ENCODE data around the gene EML4. TPM values are rescaled to one million over a fixed set of nuclear protein-coding genes. Genes with fewer than 3 reads are reported as not detected.

EML4 gene
- total and polyA plus RNA-seq, 2 donors (not counting 1 experiment from before 2014, with no cell fraction given): 49.4 to 134 TPM

DNA sequence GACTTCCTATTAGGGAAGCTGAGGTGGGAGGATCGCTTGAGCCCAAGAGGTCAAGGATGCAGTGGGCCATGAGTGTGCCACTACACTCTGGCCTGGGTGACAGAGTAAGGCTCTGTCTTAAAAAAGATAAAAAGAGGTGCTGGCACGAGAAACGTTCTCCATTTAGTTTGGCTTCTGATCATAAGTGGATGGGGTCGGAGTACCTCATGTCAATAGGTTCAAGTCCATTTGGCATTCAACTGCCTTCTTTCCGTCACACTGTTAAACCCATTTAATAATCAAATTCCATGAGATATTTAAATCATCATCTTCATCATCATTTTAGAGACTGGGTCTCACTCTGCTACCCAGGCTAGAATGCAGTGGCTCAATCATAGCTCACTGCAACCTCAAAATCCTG, 182.7 kb downstream of the EML4 start:
- Mint-ChIP-seq H3K4me1 (peaks cover 12% of the 10 kb centered on the region), H3K27me3 (no peaks in the 10 kb centered on the region), H3K27ac (no peak overlapping the region), H3K4me3 (no peak overlapping the region), H3K9me3 (ENCODE audit: insufficient read depth) (no peaks in the 10 kb centered on the region)
- Histone ChIP-seq H3K27me3 (replicated peaks in 1 of 4; ENCODE audit: control extremely low read depth in 1 of 4, control insufficient read depth in 3 of 4, insufficient read depth in 4 of 4, low read length in 3 of 4) (no peaks in the 10 kb centered on the region), H4K20me1 (ENCODE audit: control insufficient read depth, insufficient read depth, low read length, poor library complexity, severe bottlenecking) (peaks cover 23% of the 10 kb centered on the region), H3K79me2 (ENCODE audit: control insufficient read depth, insufficient read depth, low read length) (peaks cover 63% of the 10 kb centered on the region), H2AFZ (ENCODE audit: insufficient read depth, low read depth, low read length, poor library complexity, severe bottlenecking) (no peak overlapping the region), H3K4me3 (ENCODE audit: control extremely low read depth in 1 of 5, extremely low read depth in 1 of 5, insufficient read depth in 1 of 5, low read depth in 2 of 5, low read length in 4 of 5) (no peak overlapping the region), H3K9ac (ENCODE audit: low read length) (no peak overlapping the region), H3K9me3 (ENCODE audit: control extremely low read depth in 1 of 3, control insufficient read depth in 2 of 3, insufficient read depth in 1 of 3, low read length in 2 of 3) (no peaks in the 10 kb centered on the region), H3K4me2 (replicated peaks; ENCODE audit: low read depth, low read length, poor library complexity, severe bottlenecking) (no peak overlapping the region), H3K4me1 (ENCODE audit: control insufficient read depth in 2 of 2, insufficient read depth in 2 of 2, low read length in 2 of 2) (no peaks in the 10 kb centered on the region), H3K27ac (ENCODE audit: low read length in 2 of 2) (no peak overlapping the region), H3K36me3 (replicated peaks in 1 of 2; ENCODE audit: control extremely low read depth in 1 of 2, control insufficient read depth in 1 of 2, extremely low read depth in 1 of 2, insufficient read depth in 2 of 2, low read length in 1 of 2) (peaks cover 0 to 33% of the 10 kb centered on the region in 2 experiments)
- WGBS (ENCODE audit: insufficient coverage): 95% methylated on average over 5 of the region's 5 CpGs
- ATAC-seq (ENCODE audit: low read depth) (no peak), DNase-seq (no peak)
- intact Hi-C loops (cut with micrococcal nuclease): no loop called here
- TF ChIP-seq, protein P1, sequence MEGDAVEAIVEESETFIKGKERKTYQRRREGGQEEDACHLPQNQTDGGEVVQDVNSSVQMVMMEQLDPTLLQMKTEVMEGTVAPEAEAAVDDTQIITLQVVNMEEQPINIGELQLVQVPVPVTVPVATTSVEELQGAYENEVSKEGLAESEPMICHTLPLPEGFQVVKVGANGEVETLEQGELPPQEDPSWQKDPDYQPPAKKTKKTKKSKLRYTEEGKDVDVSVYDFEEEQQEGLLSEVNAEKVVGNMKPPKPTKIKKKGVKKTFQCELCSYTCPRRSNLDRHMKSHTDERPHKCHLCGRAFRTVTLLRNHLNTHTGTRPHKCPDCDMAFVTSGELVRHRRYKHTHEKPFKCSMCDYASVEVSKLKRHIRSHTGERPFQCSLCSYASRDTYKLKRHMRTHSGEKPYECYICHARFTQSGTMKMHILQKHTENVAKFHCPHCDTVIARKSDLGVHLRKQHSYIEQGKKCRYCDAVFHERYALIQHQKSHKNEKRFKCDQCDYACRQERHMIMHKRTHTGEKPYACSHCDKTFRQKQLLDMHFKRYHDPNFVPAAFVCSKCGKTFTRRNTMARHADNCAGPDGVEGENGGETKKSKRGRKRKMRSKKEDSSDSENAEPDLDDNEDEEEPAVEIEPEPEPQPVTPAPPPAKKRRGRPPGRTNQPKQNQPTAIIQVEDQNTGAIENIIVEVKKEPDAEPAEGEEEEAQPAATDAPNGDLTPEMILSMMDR (IDR thresholded peaks at IDR 0.05): no peak
- TF ChIP-seq EZH2 (IDR thresholded peaks at IDR 0.05; ENCODE audit: borderline replicate concordance, insufficient read depth, low read depth, low read length, poor library complexity, severe bottlenecking): no peak
- CTCF ChIA-PET: no interaction called here
- POLR2A ChIA-PET: no interaction called here

DNA sequence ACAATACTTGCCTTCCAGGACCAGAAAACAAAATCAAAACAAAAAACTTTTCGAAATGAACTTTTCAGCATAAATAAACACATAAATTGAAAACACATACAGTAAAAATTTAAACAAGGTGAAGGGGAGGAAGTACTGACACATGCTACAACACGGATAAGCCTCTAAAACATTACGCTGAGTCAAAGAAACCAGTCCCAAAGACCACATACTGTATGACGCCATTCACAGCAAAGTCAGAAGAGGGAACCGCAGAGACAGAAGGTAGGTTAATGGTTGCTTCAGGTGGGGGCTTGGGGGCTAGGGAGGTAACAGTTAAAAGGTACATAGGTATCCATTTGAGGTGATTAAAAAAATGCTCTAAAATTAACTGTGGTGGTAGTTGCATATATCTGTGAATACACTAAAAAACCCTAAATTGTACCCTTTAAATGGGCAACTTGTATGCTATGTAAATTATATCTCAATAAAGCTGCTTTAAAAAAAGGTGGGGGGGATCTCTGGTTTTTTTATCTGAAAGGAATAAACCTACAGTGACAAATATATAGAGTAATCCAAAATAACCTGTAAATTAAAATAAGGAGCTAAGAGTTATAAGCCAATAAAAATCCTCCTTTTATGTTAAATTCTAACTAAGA, 184.8 kb downstream of the EML4 start:
- intact Hi-C loops (cut with micrococcal nuclease): no loop called here
- Histone ChIP-seq H3K4me2 (replicated peaks; ENCODE audit: low read depth, low read length, poor library complexity, severe bottlenecking) (no peak overlapping the region), H3K4me3 (ENCODE audit: control extremely low read depth in 1 of 5, extremely low read depth in 1 of 5, insufficient read depth in 1 of 5, low read depth in 2 of 5, low read length in 4 of 5) (no peak overlapping the region), H3K9ac (ENCODE audit: low read length) (no peak overlapping the region), H3K27ac (ENCODE audit: low read length in 2 of 2) (no peak overlapping the region), H3K4me1 (ENCODE audit: control insufficient read depth in 2 of 2, insufficient read depth in 2 of 2, low read length in 2 of 2) (peaks cover under 1 to 3% of the 10 kb centered on the region in 2 donors), H3K36me3 (replicated peaks in 1 of 2; ENCODE audit: control extremely low read depth in 1 of 2, control insufficient read depth in 1 of 2, extremely low read depth in 1 of 2, insufficient read depth in 2 of 2, low read length in 1 of 2) (peaks cover 0 to 33% of the 10 kb centered on the region in 2 experiments), H4K20me1 (ENCODE audit: control insufficient read depth, insufficient read depth, low read length, poor library complexity, severe bottlenecking) (peaks cover 28% of the 10 kb centered on the region), H3K9me3 (ENCODE audit: control extremely low read depth in 1 of 3, control insufficient read depth in 2 of 3, insufficient read depth in 1 of 3, low read length in 2 of 3) (no peaks in the 10 kb centered on the region), H3K27me3 (replicated peaks in 1 of 4; ENCODE audit: control extremely low read depth in 1 of 4, control insufficient read depth in 3 of 4, insufficient read depth in 4 of 4, low read length in 3 of 4) (no peaks in the 10 kb centered on the region), H3K79me2 (ENCODE audit: control insufficient read depth, insufficient read depth, low read length) (peaks cover 74% of the 10 kb centered on the region), H2AFZ (ENCODE audit: insufficient read depth, low read depth, low read length, poor library complexity, severe bottlenecking) (no peak overlapping the region)
- TF ChIP-seq EZH2 (IDR thresholded peaks at IDR 0.05; ENCODE audit: borderline replicate concordance, insufficient read depth, low read depth, low read length, poor library complexity, severe bottlenecking): no peak
- TF ChIP-seq, protein P1 (IDR thresholded peaks at IDR 0.05): no peak
- Mint-ChIP-seq H3K4me1 (peaks cover 26% of the 10 kb centered on the region), H3K27me3 (no peaks in the 10 kb centered on the region), H3K27ac (no peak overlapping the region), H3K9me3 (ENCODE audit: insufficient read depth) (no peaks in the 10 kb centered on the region), H3K4me3 (no peak overlapping the region)
- ATAC-seq (ENCODE audit: low read depth) (no peak), DNase-seq (no peak)
- no CpG with 5 or more reads among the region's 5 CpGs for WGBS (ENCODE audit: insufficient coverage)
- POLR2A ChIA-PET: no interaction called here
- CTCF ChIA-PET: no interaction called here
